Stimulated activated CD8-positive, alpha-beta memory T cell treated with anti-CD3 and anti-CD28 coated beads, Interleukin-7, amount 100 ng/mL, for 1 hour (primary cell): ENCODE results near the gene UXS1.

ENCODE experiments used
- DNase-seq, 2 donors: peaks; one replicate each; pipeline ENCODE4 v3.0.0-alpha.2; 2020; ENCODE audit warnings: low read depth in 2 of 2

Gene UXS1

DNA sequence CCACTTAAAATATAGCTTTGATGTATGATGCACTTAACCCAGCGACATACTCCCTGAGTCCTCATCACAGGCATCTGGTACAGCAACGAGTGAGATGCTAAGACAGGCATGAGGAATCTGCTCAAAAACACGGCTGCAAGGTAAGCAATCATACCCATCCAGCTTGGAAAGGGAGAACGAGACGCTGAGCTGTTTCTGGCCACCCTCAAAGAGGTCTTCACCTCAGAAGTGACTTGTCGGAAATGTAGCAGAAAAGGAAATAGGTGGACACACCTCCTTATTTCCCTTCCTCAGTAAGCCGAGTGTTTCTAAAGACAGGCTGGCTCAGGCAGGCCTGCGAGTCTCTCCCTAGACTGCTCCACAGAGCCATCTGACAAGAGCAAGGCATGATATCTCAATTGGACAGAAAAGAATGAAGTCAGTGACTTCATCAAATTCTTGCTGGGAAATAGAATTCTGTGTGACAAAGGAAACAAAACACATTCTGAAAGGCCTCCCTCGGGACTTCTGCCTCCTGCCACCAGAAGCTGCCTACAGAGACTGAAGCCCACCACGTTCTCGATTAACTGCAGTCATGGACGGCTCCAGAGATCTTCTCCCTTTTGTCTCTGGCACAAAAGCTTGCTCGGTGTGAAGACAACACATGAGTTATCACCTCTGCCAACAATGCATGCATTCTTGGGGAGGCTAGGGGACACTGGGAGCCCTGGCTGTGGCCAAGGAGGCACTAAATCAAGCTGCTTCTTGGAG lies 84.3 kb downstream of the UXS1 start:
- no peak for DNase-seq

- DNase-seq = no peak
Measured at GRCh38 chr2:106108791-106109190, 85.3 kb downstream of the UXS1 start.

DNA sequence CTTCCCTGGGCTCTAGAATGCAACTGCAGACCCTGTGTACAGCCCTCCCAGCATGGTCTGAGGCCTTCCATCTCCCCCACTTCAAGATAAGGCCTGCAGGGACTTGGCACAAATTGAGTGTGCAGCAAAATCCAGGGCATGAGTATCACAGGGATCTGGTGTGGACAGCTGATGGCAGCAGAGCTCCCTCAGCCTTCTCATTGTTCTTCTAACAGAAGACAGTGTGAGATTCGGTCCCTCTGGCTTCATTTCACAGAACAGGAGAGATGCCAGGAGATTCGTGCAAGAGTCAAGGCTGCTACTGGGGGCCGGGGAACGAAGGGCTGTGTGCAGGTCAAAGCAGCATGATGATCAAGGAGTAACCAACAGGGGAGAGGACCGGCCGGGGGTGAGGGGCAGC lies 85.8 kb downstream of the UXS1 start:
- no peak for DNase-seq

- no peak for DNase-seq
Measured at GRCh38 chr2:106107509-106108131, 86.5 kb downstream of the UXS1 start.

- DNase-seq = no peak
Measured at GRCh38 chr2:106106622-106107508, 87.2 kb downstream of the UXS1 start.

- DNase-seq = no peak
Measured at GRCh38 chr2:106105151-106105922, 88.8 kb downstream of the UXS1 start.

DNA sequence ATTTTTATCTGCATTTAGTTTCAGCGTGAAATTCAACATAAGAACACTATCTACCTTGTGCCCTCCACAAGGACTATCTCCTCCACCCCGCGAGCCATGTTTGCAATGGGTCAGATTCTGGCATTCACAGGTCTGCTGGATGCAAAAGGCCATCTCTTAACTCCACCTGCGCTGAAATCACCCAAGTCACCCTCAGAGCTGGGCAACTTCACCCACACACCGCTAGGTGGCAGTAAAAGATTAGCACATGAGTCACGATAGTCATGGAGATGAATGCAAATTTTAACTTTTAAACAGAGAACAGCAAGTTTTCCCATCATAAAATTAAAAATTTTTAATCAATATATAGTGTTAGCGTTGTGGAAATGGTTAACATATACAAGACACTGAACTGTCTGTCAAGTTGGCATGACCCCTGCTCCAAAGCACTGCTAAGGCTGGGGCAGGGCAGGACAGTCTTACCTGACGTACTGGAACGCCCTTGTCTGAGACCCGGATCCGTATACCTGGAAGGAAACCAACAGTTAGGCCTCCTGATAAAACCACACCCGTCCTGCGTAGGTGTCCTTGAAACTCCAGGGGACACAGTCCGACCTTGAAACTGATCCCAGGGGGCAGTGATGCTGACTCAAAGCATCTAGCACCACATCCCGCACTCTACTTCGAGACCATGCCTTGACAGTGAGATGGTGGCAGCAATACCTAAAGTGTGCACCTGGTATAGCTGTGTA lies 89.6 kb downstream of the UXS1 start:
- peak in 1 of 2 donors; percentile 40 for DNase-seq

- no peak for DNase-seq
Measured at GRCh38 chr2:106099691-106100090, 94.4 kb downstream of the UXS1 start.

DNA sequence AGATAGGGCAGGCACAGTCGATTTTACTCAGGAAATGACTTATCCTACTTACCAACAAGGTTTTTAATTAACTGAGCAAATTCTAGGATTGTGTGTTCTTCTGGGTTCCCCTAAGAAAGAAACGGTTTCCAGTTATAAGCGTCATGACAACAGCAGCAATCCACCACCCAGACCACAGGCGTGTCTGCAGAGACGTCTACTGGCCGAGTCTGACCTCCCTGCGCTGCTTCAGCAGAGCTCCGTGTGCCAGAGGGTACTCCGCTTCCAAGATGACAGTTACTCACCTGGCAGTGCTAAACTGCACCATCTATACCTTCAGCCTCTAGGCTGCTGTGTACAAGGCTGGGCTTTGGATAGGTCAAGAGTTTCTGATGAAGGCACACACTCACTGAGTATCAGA lies 95.4 kb downstream of the UXS1 start:
- DNase-seq = no peak

GRCh38 chr2:106098081-106098480 lies 96.0 kb downstream of the UXS1 start:
- no peak for DNase-seq

DNA sequence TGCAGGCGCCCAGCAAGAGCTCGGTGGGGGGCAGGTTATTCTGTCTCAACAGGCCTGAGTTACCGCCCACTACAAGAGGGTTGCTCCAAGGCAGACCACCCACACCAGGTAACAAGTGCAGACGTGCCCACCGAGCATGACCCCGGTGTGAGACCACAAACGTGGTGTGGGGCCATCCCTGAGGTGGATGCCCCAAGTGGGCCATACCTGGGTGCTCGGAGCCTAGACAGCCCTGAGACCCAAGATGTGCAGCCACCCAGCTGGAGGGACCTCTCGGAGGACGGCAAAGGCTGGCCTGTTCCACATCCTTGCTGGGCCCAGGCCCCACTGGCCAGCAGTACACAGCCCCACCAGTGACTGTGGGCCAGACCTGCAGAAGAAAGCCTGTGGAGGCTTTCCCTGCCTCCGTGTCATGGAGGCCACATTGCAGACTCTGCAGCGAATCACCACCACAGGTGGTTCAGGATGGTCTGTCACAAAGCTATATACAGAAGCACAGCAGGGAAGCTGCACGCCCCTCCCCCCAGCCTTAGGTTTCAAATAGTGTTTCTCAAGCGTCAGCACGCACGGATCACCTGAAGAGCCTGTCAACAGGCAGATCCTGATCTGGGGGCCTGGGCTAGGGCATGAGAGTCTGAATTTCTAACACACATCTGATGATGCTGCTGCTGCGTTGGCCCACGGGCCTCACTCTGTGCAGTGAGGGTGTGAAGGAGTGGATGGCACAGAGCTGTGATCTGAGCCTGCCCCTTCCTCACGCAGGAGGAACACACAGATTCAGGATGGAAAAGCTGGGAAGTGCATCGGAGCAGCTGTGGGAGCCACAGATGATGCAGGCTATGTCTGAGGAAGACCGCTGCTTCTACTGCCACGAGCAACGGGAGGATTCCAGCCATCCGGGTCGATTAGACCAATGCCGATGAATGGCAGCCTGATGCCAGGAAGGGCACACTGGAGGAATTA lies 96.8 kb downstream of the UXS1 start:
- no peak for DNase-seq

DNA sequence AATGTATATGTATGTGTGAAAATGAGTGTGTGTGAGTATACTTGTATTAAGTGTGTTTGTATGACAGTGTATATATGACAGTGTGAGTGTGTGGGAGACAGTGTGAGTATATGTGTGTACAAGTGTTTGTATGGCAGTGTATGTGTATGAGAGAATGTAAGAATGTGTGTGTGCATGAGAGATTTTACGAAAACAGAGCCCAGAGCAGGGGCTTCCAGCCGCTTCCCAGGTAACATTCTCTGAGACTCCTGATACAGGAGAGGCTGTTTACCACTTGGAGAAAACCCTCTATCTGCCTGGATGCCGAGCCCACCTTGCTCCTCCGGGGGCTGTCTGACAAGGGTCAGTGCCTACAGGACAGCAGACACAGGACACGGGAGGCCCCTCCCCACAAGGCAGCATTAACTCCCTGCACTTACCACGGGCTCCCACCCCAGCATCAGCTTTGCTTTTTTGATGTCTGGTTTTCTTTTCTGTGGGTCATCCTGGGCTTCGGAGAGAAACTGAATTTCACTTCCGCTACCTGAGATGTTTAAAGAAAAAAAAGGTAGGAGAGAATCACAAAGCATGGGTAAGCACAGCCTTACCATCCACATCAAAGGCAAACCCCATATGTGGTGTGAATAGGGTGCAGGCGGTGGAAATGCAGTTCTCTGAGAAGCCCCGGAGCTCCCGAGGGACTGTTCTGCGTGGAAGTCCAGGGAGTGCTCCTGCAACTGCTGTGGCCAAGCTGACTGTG lies 97.6 kb downstream of the UXS1 start:
- no peak for DNase-seq

DNA sequence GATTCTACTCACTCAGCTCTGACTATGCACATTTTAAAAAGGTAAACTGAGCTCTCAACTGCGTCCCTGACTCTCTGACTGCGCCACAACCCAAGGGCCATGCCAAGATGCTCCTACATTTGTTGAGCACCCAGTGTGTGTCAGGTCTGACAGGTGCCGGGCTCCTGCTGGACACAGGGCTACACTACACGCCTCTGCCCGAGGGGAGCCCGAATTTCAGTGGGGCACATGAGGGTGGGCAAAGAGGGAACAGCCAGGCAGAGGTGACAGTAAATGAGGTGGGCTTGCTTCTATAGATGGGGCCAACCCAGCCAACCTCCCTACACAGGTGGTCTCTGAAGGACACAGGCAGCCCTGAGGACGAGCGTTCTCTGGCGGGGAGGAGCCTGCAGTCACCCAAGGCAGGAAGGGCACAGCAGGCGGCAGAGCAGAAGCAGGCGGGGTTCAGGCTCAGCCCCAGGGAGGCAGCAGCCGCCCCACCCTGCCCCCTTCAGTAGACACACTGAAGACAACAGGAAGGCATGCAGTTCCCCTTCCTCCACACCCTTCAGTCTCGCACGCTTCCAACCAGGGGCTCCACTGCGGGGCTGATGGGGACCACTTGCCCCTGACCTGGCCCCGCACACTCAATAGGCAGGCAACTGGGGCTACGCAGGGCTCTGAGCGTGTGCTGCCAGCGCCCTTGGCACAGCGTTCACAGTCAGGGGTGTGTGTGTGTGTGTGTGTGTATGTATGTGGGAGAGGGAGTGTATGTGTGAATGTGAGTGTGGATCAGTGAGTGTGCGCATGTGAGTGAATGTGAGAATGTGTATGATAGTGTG lies 98.4 kb downstream of the UXS1 start:
- DNase-seq = peak; percentile 56 to 60

DNA sequence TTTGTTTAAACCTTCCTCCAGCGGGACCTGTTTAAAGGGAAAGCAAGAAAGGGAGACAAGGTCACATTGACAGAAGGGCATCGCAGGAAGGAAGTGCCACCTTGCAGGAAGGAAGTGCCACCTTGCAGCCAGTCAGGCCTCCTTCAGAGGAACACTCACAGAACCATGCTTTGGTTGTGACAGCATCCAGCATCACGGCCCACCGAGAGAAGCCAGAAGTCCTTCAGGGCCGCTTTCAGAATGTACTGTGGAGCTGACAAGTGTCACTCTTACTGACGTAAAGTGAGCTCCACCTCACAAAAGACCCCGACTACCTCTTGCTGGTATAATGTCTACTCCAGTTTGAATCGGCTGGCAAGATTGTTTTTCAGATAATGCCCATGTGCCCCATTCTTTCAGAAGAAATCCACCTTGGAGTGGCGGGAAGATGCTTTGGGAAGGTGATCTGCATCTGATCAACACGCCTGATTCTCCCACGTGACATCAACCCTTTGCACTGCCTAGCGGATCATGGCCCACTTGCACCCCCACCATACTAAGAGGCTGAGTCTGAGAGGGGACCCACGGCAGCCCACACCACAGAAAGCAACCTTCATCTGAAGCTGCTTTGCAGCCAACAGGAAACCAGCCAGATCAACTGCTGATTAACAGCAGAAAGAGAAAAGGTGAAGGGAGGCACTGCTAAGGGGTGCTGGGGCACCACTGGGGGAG lies 99.8 kb downstream of the UXS1 start:
- peak in 1 of 2 donors; percentile 27 for DNase-seq

- no peak for DNase-seq
Measured at GRCh38 chr2:106090916-106091618, 103.0 kb downstream of the UXS1 start.

GRCh38 chr2:106089611-106090010 lies 104.5 kb downstream of the UXS1 start:
- DNase-seq = no peak
